GM12875 (cell line): ENCODE results near the gene P4HTM.

Experiments used
- H3K4me3 ChIP-seq: one replicate; pipeline ENCODE4 v1.5.1; 2011; ENCODE audit warnings: low read depth, low read length, control low read depth
- TF ChIP-seq, protein P1 (sequence below): IDR thresholded peaks from 2 replicates; pipeline ENCODE4 v1.5.1; 2011; ENCODE audit warnings: low read depth, mild to moderate bottlenecking, control low read depth, inconsistent platforms, low read length, moderate library complexity, borderline replicate concordance; ENCODE audit not compliant: insufficient read depth

Gene P4HTM

DNA sequence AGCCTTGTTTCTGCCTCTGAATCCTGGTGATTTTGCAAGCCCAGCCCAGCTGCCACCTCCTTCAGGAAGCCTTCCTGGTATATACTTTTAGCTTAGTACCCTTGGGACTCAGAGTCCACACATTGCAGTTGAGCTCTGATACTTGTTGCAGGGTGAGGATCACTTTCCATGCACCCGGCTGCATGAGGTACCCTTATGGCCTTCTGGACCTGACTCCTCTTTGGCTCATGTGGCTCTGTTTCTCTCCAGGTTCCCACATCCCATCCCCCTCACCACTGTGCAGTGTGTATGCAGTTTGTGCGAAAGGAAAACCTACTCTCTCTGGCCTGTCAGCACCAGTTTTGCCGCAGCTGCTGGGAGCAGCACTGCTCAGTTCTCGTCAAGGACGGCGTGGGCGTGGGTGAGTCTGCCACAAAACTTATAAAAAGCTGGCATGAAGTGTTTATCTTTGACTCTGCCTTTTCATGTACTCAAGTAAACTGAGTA, 23.1 kb upstream of the P4HTM start:
- TF ChIP-seq, protein P1, sequence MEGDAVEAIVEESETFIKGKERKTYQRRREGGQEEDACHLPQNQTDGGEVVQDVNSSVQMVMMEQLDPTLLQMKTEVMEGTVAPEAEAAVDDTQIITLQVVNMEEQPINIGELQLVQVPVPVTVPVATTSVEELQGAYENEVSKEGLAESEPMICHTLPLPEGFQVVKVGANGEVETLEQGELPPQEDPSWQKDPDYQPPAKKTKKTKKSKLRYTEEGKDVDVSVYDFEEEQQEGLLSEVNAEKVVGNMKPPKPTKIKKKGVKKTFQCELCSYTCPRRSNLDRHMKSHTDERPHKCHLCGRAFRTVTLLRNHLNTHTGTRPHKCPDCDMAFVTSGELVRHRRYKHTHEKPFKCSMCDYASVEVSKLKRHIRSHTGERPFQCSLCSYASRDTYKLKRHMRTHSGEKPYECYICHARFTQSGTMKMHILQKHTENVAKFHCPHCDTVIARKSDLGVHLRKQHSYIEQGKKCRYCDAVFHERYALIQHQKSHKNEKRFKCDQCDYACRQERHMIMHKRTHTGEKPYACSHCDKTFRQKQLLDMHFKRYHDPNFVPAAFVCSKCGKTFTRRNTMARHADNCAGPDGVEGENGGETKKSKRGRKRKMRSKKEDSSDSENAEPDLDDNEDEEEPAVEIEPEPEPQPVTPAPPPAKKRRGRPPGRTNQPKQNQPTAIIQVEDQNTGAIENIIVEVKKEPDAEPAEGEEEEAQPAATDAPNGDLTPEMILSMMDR, result no peak
- no peak overlapping the region for H3K4me3 ChIP-seq

DNA sequence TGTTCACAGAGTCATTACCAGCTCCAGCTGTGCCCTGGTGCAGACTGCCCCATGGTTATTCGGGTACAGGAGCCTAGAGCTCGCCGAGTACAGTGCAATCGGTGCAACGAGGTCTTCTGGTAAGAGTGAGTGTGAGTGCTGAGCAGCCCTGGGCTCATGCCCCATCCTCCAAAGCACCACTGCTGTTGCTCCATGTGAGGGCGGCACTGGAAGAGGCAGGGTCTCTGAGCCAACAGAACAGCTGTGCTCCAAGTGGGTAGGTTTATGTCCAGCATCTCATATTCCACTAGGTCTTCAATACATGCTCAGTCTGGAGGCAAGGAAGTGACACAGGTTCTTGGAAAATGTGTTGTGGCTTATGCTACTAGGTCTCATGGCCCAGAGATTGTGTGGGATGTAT, 19.5 kb upstream of the P4HTM start:
- no peak overlapping the region for H3K4me3 ChIP-seq
- TF ChIP-seq, protein P1, result no peak

GRCh38 chr3:48974076-48974864, 15.8 kb upstream of the P4HTM start:
- TF ChIP-seq, protein P1, result no peak
- H3K4me3 ChIP-seq, result no peak overlapping the region

- no peak overlapping the region for H3K4me3 ChIP-seq
- TF ChIP-seq, protein P1, result no peak
Measured at GRCh38 chr3:48979451-48979850, 10.6 kb upstream of the P4HTM start.

DNA sequence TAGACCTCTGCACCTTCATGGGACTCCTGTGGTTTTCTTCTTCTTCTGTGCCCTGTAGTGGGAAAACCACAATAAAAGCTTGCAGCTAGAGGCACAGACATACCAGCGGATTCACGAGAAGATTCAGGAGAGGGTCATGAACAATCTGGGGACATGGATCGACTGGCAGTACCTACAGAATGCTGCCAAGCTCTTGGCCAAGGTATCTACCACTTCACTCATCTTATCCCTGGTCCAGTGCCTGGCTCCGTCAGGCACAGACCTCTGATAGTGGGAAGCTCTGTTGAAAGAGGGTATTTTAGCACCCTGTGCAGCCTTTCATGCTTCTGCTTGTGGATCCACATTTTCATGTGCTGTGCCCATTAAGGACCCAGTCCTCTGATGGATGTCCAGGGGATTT, 9.7 kb upstream of the P4HTM start:
- TF ChIP-seq, protein P1, result no peak

GRCh38 chr3:48982016-48982415, 8.0 kb upstream of the P4HTM start:
- TF ChIP-seq, protein P1, result no peak
- H3K4me3 ChIP-seq, result no peak overlapping the region

More for the DNA sequence above, 9.7 kb upstream of the P4HTM start:
- H3K4me3 ChIP-seq, result no peak overlapping the region

- no peak overlapping the region for H3K4me3 ChIP-seq
- TF ChIP-seq, protein P1, result no peak
Measured at GRCh38 chr3:48982686-48983085, 7.4 kb upstream of the P4HTM start.
